RWPE2 (cell line): ENCODE data around the gene PTGR3.

Experiments used
- ATAC-seq: fragments of 200-7000 bp; cut with Tn5 transposase; 3 replicates; pipeline ENCODE4 v1.9.1; 2021; ENCODE audit warnings: low read depth
- DNase-seq: peaks from one replicate; pipeline ENCODE4 v3.0.0-alpha.2; 2020; ENCODE audit warnings: low spot score
- H3K27ac ChIP-seq: fragments of 450-650 bp; 2 replicates; pipeline ENCODE4 v1.5.1; 2017; ENCODE audit warnings: mild to moderate bottlenecking; ENCODE audit not compliant: poor library complexity, severe bottlenecking
- H3K27me3 ChIP-seq: fragments of 250-450 bp; sonication (Bioruptor Pico); 2 replicates; pipeline ENCODE4 v1.5.1; 2021; ENCODE audit warnings: mild to moderate bottlenecking, moderate library complexity; ENCODE audit not compliant: insufficient read depth, poor library complexity, severe bottlenecking
- H3K36me3 ChIP-seq: fragments of 250-450 bp; sonication (Bioruptor Pico); 2 replicates; pipeline ENCODE4 v1.5.1; 2020; ENCODE audit warnings: low read depth, mild to moderate bottlenecking, moderate library complexity
- H3K4me1 ChIP-seq: fragments of 250-450 bp; sonication (Bioruptor Pico); 2 replicates; pipeline ENCODE4 v1.5.1; 2021; ENCODE audit warnings: mild to moderate bottlenecking, moderate library complexity; ENCODE audit not compliant: insufficient read depth, poor library complexity, severe bottlenecking
- H3K4me3 ChIP-seq: fragments of 250-450 bp; sonication (Bioruptor Pico); 2 replicates; pipeline ENCODE4 v1.5.1; 2021; ENCODE audit warnings: mild to moderate bottlenecking, moderate library complexity; ENCODE audit not compliant: severe bottlenecking
- H3K9me3 ChIP-seq: fragments of 250-450 bp; sonication (Bioruptor Pico); 2 replicates; pipeline ENCODE4 v1.5.1; 2021; ENCODE audit warnings: mild to moderate bottlenecking, moderate library complexity; ENCODE audit not compliant: severe bottlenecking
- TF ChIP-seq, protein P1 (sequence below): fragments of 450-650 bp; IDR thresholded peaks from one replicate; pipeline ENCODE4 v1.5.1; 2017; ENCODE audit warnings: mild to moderate bottlenecking, moderate library complexity; ENCODE audit not compliant: poor library complexity, severe bottlenecking

PTGR3 gene

DNA sequence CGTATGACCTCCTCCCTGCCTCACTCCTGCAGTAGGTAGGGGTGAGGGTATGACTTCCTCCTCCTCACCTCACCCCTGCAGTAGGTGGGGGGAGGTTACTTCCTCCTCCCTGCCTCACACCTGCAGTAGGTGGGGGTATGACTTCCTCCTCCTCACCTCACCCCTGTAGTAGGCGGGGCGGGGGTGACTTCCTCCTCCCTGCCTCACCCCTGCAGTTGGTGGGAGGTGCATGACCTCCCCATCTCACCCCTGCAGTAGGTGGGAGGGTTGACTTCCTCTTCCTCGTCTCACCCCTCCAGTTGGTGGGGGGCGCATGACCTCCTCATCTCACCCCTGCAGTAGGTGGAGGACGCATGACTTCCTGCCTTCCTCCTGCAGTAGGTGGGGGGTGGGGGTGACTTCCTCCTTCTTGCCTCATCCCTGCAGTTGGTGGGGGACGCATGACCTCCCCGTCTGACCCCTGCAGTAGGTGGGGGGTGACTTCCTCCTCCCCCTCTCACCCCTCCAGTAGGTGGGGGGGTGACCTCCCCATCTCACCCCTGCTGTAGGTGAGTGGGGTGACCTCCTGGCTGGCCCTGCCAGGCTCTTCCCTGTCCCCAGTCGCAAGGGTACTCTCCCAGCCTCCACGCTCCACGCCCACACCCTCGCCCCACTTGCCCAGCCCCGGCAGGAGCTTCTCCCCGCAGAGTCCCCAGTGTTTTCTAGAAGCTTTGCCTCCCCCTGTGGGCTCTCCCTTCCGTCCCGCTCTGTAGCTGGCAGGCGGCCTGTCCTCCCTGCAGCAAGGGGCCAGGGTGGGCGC is 40.9 kb upstream of the PTGR3 start:
- no peaks in the 10 kb centered on the region for H3K27me3 ChIP-seq
- no peak overlapping the region for H3K27ac ChIP-seq
- DNase-seq: no peak
- TF ChIP-seq, protein P1, sequence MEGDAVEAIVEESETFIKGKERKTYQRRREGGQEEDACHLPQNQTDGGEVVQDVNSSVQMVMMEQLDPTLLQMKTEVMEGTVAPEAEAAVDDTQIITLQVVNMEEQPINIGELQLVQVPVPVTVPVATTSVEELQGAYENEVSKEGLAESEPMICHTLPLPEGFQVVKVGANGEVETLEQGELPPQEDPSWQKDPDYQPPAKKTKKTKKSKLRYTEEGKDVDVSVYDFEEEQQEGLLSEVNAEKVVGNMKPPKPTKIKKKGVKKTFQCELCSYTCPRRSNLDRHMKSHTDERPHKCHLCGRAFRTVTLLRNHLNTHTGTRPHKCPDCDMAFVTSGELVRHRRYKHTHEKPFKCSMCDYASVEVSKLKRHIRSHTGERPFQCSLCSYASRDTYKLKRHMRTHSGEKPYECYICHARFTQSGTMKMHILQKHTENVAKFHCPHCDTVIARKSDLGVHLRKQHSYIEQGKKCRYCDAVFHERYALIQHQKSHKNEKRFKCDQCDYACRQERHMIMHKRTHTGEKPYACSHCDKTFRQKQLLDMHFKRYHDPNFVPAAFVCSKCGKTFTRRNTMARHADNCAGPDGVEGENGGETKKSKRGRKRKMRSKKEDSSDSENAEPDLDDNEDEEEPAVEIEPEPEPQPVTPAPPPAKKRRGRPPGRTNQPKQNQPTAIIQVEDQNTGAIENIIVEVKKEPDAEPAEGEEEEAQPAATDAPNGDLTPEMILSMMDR: no peak
- no peaks in the 10 kb centered on the region for H3K36me3 ChIP-seq
- ATAC-seq: no peak
- no peak overlapping the region for H3K4me3 ChIP-seq
- H3K4me1 ChIP-seq: peaks cover 7% of the 10 kb centered on the region
- no peaks in the 10 kb centered on the region for H3K9me3 ChIP-seq

DNA sequence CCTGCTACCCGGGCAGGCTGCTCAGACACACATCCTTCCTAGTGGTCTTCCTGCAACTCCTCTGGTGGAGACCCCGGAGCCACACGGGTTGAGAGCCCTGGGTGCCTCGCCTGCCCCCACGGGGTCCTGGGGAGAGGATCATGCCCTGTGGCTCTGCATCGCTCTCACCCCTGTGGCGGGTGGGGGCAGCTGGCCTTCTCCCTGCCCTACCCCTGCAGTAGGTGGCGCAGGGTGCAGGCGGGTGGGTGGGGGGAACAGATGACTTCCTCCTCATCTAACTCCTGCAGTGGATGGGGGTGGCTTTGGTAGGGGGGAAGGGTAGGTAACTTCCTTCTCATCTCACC is 40.2 kb upstream of the PTGR3 start:
- Histone ChIP-seq H3K27me3 (no peaks in the 10 kb centered on the region), H3K36me3 (no peaks in the 10 kb centered on the region), H3K4me3 (no peak overlapping the region), H3K9me3 (no peaks in the 10 kb centered on the region), H3K27ac (no peak overlapping the region), H3K4me1 (peaks cover 7% of the 10 kb centered on the region)
- TF ChIP-seq, protein P1: no peak
- ATAC-seq (no peak), DNase-seq (no peak)

DNA sequence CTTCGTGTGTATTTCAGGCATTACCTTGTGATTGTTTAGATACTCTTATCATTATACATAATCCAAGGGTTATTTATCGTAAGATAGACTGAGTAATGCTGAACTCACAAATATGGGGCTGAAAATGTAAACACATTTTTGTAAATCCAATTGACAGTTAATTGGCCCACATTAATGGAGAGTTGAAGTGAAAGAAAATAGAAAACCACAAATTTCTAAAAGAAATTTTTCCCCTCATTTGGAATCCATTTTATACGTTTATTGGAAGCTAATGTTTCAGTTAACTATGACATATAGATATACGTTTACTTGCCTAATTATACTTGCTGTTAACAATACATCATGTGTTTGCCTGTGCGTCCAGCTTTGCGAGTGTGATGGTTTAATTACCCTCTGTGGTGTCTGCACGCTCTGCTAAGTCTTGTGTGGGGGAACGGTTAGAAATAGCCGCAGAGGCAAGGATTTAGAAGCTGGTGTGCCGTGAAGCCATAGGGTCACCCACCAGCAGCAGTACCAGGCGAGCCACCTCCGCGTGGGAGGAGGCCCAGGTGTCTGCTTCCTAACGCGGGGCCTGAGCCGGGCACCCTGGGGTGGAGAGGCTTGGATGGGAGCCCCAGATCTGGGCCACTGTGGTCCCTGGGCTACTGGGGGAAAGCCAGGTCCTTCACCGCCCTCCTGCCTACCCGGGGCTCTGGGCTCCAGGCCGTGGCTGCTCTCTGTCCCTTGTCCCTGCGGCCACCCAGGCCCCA is 39.7 kb upstream of the PTGR3 start:
- Histone ChIP-seq H3K36me3 (no peaks in the 10 kb centered on the region), H3K9me3 (no peaks in the 10 kb centered on the region), H3K27ac (peak overlapping the region; percentile 29), H3K4me3 (peak overlapping the region; percentile 29), H3K27me3 (no peaks in the 10 kb centered on the region), H3K4me1 (peaks cover 7% of the 10 kb centered on the region)
- ATAC-seq (peak; percentile 29; the same call in 2 of the 3 replicates), DNase-seq (no peak)
- TF ChIP-seq, protein P1: no peak

DNA sequence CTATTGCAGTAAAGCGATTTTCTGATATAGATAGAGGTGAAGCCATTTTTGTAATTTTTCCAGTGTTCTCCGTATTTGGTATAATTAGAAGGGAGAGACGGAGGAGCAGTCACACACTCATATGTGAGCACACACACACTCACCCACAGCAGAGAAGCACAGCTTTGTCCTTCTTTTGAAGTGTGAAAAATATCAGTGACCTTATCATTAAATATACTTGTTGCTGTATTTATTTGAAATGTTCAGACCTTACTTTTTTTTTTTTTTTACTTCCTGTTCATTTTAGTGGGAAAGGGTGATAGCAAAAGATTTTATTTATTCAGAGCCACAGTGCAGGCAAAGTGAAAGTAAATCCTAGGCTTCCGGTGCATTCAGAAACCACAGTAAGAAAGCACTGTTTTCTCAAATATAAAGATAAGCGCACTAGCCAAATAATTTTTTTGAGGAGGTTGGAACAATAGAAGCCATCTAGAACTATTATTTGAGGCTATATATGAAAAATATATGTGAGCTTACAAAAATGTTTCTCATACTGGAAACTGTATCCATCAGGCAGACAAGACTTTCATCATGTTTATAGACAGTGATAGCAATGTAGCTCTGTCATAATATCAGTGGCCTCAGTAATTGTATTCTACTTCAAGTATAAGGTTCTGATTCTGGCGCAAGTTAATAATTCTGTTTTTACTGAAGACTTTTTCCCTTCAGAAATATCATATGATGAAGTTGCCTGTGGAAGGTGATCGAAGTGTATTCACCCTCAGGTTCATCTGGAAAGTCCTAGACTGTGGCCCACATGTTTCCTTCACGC is 38.9 kb upstream of the PTGR3 start:
- Histone ChIP-seq H3K4me1 (peaks cover 7% of the 10 kb centered on the region), H3K27ac (peak overlapping the region; percentile 29), H3K36me3 (no peaks in the 10 kb centered on the region), H3K9me3 (no peaks in the 10 kb centered on the region), H3K27me3 (no peaks in the 10 kb centered on the region), H3K4me3 (peak overlapping the region; percentile 29)
- ATAC-seq (peak; percentile 54), DNase-seq (no peak)
- TF ChIP-seq, protein P1: no peak
